Activated CD4-positive, alpha-beta T cell treated with anti-CD3 and anti-CD28 coated beads, Interleukin-2, amount 50 U/mL, for 48 hours (primary cell): ENCODE data around the gene ADAMTSL3.
A peak's percentile ranks its signal among the peaks of the same experiment; 100 is the strongest.

ENCODE experiments used
- DNase-seq, 2 experiments: peaks; one replicate each; pipeline ENCODE4 v3.0.0-alpha.2; 2020

The ADAMTSL3 gene

GRCh38 chr15:83887961-83888360, 234.0 kb downstream of the ADAMTSL3 start:
- DNase-seq: no peak

- DNase-seq: no peak
Measured at GRCh38 chr15:83889995-83890394, 236.1 kb downstream of the ADAMTSL3 start.

DNA sequence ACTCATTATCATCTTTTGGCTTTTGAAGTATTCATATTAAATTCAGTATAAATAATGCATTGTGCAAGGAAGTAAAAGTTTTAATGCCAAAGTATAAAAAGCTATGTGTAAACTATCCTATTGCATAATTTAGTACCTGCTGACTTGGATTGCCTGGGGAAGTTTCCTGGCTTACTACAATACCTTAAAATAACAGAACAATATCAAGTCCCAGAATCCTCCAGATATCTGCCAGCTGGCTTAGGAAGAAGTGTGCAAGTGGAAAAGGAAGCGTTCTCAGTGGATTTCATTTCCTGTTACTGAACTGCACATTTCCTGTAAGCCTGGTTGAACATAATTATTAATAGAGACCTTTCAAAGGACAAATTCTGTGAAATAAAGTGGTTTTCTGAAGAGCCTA, 236.7 kb downstream of the ADAMTSL3 start:
- DNase-seq: no peak

GRCh38 chr15:83892498-83892897, 238.6 kb downstream of the ADAMTSL3 start:
- DNase-seq: no peak

- no peak for DNase-seq
Measured at GRCh38 chr15:83893308-83893707, 239.4 kb downstream of the ADAMTSL3 start.

DNA sequence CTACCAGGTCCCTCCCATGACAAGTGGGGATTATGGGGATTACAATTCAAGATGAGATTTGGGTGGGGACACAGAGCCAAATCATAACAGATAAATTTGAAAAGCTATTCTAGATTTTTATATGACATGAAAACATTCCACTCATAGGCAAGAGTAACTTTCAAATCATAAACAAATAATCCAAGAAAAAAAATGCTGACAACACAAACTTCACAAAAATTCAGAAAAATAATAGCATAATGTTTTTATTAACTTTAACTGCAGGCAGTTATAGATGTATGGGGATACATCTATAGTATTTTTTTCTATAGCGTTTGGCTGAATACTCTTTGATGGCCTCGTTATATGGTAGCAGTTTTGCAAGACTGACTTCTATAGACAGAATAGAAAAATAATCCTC, 243.1 kb downstream of the ADAMTSL3 start:
- no peak for DNase-seq

- no peak for DNase-seq
Measured at GRCh38 chr15:83898361-83898760, 244.4 kb downstream of the ADAMTSL3 start.

DNA sequence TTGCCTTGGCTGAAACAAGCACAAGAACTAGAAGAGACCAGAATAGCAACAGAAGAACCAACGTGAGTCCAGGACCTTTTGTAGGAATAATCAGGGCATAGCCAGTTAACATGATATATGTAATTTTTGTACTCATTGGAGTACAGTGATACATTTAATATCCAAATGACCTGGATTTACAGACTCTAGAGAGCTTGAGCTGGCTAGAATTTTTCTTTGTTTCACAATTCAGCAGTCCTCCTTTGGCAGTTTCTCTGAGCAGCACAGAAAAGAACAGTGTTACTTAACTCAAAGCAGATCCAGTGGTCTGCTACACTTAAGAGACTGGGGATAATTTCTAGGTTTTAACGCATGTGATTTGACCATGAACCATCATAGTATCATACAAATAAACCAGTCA, 245.7 kb downstream of the ADAMTSL3 start:
- DNase-seq: no peak

DNA sequence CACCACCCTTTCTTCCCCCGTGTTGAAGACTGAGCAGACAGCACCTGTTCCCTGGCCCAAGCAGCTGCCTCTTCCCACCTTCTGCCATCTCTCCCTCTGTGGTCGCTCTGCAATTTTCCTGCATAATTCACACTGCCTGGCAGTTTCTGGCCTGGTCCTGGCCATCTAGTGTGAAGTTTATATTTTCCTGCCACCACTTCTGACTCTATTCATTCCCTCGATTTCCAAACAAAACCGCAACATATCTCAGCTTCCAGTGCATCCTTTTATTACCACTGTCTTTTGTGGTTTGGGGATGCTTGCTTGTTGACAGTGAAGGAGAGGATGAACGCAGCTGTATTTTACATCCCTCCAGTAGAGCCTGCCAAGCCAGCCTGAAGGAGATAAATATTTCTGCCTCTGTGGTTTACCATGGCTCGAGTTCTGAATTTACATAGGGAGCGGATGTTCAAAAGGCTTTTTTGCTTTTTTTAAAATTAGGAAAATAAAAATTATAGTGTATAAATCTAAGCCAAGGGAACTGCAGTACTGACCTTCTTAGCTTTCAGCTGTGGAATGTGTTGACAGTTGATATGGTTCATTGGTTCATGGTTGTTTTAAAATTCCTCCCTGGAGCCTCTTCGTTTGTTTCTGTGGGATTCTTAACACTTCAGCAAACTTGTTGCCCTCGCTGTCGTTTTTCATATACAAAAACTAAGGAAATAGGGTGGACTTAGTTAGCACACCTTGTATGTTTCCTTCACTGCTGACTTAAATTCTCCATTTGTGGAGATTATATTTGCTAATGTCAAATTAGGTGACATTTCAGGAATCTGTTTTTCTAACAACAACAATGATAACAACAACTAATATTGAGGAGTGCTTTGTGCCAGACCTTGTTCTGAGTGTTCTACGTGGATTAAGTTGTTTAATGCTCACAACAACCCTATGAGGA, 250.5 kb downstream of the ADAMTSL3 start:
- DNase-seq: no peak

- no peak for DNase-seq
Measured at GRCh38 chr15:83905556-83906273, 251.8 kb downstream of the ADAMTSL3 start.

DNA sequence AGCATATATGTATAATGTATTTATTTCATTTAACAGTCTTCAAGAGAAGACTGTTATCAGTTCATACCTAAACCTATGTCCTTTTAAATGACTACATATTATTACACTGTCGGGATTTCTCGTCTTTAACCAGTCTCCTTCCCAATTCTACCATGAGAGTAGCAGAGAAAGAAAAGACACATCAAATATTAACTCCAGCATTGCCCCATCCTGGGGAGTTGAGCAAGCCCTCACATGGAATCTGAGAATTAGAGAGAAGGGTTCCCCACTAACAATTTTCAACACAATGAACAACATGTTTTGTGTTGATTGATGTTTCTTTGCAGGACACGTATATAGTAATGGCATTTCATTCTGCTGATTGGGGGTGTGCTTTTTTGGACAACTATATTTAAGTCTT, 257.4 kb downstream of the ADAMTSL3 start:
- no peak for DNase-seq

GRCh38 chr15:83912343-83912742, 258.4 kb downstream of the ADAMTSL3 start:
- no peak for DNase-seq

DNA sequence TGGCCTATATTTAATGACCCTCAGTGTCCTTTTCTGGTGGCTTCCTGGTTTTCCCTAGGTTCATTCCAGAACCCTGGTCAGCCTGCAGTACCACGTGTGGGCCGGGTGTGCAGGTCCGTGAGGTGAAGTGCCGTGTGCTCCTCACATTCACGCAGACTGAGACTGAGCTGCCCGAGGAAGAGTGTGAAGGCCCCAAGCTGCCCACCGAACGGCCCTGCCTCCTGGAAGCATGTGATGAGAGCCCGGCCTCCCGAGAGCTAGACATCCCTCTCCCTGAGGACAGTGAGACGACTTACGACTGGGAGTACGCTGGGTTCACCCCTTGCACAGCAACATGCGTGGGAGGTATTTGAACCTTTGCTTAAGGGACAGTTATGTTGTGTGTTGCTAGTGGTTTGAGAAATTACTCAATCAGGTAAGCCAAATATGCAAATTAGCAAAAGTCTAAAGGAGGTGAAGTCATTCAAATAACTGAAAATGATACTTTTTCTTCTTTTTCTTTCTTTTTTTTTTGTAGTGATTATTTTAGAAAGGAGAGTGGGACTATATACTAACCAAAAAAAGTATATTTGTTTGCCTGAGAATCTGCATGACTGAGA, 259.2 kb downstream of the ADAMTSL3 start:
- no peak for DNase-seq

GRCh38 chr15:83914906-83915305, 261.0 kb downstream of the ADAMTSL3 start:
- no peak for DNase-seq

GRCh38 chr15:83917432-83917831, 263.5 kb downstream of the ADAMTSL3 start:
- no peak for DNase-seq

- DNase-seq: no peak
Measured at GRCh38 chr15:83918011-83918410, 264.1 kb downstream of the ADAMTSL3 start.

DNA sequence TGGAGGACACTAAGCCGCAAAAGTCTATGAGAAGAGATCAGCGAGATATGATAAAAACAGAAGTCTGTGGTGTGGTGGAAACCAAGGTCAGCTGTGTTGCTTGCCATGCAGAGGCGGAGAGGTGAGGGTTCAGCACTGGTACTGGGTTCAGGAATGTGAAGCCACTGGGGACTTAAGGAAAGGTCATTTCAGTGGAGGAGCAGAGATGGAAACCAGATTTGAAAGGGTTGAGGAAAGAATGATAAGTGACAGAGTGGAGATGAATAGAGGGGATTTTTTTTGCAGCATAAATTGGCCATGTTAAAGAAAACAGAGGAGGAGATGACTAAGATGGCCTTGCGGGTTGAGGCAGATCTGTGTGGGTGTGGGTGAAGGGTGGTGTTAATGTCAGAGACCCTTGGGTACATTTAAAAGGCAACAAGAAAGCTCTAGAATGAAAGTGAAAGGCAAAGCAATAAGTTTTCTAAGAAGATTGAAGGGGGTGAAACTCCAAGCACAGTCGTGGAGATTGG, 265.5 kb downstream of the ADAMTSL3 start:
- peak; percentile 8 to 31 for DNase-seq

- DNase-seq: no peak
Measured at GRCh38 chr15:83919978-83920510, 266.1 kb downstream of the ADAMTSL3 start.

DNA sequence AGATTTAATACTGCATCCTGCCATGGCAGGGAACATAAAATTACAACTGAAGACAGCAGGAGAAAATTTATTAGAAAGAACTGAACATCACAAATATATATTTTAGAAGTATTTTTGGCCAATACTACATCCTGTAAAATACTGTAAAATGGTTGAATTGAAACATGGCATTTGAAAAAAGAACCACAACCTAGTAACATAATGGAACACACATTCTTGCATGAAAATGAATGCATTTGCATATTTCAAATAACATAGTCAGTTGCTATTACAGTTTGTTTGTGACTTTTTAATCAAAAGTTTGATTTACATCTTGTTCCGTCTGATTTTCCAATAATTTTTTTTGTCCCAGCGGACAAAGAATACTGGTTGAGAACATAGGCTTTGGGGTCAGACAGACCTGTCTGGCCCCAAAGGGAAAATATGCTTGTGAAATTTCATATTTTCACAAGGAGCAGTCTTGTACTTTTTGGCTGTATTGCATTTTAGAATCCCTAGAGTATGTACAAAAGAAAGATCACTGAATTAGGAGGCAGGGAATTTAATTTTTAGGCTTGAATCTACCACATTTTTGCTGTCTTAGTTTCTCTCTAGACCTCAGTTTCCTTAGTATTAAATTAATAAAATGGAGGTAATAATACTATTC, 268.8 kb downstream of the ADAMTSL3 start:
- no peak for DNase-seq

DNA sequence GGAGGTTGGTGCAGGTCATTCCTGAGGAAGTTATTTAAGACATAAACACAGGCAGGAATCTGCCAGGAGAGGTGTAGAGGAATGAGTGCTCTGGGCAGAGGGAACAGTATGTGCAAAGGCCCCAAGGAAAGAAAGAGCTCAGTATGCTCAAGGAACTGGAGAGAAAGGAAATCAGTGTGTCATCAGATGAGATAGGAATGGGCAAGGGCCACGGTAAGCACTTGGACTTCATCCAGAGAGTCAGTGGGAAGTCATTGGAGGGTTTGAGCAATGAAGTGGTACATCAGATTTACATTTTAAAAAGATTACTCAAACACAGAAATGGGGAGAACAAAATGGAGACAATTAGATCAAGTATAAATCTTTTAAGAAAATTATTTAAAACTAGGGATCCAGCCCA, 272.2 kb downstream of the ADAMTSL3 start:
- DNase-seq: no peak

GRCh38 chr15:83927704-83928391, 273.9 kb downstream of the ADAMTSL3 start:
- DNase-seq: no peak

DNA sequence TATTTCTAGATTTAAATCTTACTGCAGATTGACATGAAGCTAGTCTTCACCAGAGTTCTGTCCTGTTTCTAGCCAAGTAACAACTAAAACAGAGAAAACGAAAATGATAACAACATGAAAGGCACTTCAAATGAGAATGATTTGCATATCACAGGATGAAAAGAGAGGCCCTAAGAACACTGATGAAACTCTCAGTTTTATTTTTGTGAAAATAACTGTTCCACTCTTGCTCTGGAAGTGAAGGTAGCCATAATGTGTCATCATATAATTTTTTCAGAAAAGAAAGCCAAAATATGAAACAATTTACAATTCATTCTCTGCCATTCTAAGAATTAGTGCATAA, 274.4 kb downstream of the ADAMTSL3 start:
- DNase-seq: no peak
